Thyroid gland (tissue), 4 donors: ENCODE measurements around the gene CRIM1.

Experiments used
- CTCF ChIP-seq, 6 experiments: fragments of 200-600 bp in 3 of 6; fragments of 450-650 bp in 3 of 6; sonication (generic) in 3 of 6; IDR thresholded peaks; one replicate each; pipeline ENCODE4 v1.5.1; 2016 to 2019; ENCODE audit warnings: antibody characterized with exemption in 6 of 6, mild to moderate bottlenecking in 2 of 6, inconsistent platforms in 1 of 6, moderate library complexity in 1 of 6
- POLR2A ChIP-seq, 2 donors: fragments of 450-650 bp; IDR thresholded peaks; one replicate each; pipeline ENCODE4 v1.6.1; 2017; ENCODE audit warnings: antibody characterized with exemption in 2 of 2, mild to moderate bottlenecking in 2 of 2, moderate library complexity in 1 of 2

GRCh38 chr2:36511858-36512603 lies 156.5 kb downstream of the CRIM1 start:
- no peak for TF ChIP-seq CTCF (IDR thresholded peaks at IDR 0.05)
- no peak for TF ChIP-seq POLR2A (IDR thresholded peaks at IDR 0.05)
